Measurements from ENCODE around the gene MRPL23.
"Not testable (repeated sequence)": the region's sequence is repeated elsewhere in the genome, so short reads cannot be mapped to it uniquely, and the experiment has no call there.

Gene MRPL23

DNA sequence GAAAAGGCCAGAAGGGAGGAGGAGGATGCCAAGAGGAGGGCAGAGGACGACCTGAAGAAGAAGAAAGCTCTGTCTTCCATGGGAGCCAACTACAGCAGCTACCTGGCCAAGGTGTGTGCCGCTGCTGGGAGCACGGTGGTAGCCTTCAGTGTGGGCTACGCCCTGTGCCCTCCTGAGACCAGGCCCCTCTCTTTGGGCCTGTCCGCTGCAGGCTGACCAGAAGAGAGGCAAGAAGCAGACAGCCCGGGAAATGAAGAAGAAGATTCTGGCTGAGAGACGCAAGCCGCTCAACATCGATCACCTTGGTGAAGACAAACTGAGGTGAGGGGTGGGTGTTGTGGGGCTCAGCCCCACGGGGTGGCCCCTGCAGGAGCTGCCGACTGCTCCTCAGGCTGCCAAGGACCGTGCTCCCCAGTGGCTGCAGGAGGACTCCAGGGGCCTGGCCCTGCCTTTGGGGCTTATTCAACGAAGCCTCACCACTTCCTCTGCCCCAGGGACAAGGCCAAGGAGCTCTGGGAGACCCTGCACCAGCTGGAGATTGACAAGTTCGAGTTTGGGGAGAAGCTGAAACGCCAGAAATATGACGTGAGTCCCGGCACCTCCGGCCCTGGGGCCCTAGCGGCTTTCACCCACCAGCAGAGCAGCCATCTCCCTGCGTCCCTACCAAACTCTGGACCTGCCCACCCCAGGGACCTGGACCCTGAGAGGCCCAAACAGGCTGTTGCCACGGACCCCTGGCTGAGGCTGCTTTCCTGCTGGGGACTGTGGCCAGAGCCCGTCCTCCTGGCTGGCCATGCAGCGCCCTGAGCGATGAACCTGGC, 12.6 kb upstream of the MRPL23 start:
- no peak for DNase-seq

DNA sequence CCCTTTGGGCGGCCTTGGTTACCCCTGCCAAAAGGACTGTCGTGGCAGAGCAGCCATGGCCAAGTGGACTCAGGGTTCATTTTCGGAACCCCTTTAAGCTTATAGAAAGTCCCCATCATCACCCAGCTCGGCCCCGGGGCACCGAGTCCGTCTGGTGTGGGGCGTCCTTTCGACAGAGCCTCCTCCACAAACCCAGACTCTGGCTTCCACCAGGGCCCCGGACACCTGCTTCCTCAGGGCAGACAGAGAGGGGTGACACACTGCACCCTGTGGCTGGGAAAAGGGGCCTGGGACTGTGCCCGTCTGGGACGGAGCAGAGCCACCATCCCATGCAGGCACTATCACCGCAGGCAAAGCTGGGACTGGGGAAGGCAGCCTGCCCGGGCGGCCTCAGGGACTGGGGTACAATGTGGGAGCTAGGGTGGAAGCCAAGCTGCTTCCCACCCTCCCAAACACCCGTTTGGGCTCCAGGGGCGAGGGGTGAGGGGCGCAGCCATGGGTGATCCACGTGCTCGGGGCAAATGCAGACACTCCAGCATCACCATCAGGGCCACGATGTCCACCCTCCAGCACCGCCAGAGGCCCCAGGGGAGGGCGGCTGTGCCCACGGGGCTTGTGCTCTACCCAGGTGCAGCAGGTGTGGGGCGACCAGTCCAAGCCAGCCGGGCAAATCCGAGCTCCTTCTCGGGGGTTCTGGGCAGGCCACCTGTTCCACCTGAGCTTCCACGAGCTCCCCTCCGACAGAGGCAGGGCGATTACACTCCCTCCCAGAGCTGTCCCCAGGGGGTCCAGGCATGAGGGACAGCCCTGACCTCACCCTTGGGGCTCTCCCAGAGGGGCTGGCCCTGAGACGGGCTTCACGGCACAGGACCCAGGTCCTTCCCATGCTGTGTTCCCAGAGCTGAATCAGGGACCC, 11.7 kb upstream of the MRPL23 start:
- no peak for DNase-seq

DNA sequence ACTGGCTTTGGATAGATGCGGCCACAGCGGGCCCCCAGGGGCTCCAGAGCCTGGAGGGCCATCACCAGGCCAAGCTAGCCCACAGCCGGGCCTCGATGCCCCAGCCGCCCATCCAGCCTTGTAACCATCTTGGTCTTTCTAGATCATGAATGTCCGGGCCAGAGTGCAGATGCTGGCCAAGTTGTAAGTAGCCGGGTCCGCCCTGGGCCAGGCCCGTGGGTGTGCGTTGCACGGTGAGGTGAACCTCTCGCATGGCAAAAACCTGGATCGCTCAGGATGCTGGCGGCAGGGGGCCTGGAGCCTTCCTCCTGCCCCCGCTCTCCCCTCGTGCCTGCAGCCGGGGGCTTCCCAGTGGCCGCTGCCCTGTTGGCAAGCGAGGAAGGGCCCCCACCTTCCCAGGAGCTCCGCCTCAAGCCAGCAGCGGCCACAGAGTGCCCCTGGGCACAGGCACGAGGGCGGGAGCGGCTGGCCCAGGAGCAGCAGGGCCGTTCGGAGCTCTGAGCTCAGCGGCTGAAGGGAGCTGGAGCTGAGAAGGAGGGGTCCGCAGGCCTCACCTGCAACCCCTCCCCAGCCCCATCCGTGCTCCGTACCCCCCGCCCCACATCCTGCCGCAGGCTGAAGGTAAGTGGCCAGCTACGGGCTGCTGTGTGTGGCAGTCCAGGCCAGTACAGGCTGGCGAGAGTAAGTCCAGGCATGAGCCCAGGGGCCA, 10.9 kb upstream of the MRPL23 start:
- no peak for DNase-seq

DNA sequence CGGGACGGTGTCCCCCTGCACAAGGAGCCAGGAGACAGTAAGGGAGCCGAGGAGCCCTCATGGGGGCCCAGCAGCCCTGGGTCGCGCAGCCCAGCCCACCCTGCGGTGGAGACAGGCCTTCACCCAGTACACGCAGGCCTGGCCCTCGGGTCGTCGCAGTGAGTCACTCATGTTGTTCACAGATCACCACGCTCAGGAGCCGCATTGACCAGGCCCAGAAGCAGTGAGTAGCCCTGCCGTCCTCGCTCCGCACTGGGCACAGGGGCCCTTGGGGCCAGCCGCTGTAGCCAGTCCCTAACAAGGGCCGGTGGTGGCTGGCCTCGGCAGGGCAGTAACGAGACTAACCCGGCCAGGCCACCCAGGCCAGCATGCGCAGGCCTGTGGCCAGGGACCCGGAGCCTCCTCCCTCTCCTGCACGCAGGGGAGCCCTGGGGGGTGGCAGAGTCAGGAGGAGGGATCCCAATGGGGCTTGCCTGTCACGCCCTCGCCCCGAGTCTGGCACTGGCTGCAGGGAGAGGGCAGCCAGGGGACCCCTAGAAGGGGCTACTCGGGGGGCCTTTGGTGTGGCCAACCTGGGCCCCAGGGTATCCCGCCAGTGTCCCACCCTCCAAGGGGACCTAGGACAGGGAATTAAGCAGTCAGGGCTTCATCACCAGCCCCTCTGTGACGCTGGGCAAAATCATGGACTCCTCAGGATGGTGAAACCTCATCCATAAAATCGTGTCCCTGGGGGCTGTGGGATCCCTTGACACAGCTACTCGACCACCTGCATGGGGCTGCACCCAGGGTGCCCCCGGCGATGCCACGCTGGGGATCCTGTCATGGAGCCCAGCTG, 10.1 kb upstream of the MRPL23 start:
- DNase-seq: no peak

DNA sequence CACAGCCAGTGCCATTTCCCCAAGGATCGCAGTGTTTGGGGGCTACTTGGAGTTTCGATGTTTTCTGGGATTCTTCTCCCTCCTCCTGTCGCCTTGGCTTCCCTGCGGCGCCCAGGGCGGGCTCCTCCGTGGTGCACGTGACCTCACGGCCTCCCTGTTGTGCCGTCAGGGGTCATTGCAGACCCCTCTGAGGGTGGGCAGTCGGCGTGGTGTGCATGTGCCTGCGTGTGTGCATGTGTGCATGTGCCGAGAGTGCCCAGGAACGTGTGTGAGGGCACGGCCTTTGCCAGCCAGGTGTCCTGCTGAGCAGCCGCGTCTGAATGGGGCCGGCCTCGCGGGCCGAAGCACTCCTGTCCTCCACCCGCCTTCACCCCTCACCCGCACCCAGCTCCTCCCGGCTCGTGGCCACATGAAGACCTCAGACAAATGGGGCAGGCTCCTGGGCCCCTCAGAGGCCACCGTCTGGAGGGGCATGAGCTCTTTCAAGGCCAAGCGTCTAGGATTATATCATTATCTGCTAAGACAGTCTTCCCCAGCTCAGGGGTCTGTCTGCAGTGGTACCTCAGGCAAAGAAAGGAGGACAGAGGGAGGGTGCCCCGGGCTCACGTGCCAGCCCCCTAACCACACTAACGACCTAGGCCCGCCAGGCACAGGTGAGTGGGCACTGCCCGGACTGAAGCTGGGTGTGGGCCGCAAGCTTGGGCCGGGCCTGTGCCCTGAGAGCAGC, 9.4 kb upstream of the MRPL23 start:
- DNase-seq: no peak

DNA sequence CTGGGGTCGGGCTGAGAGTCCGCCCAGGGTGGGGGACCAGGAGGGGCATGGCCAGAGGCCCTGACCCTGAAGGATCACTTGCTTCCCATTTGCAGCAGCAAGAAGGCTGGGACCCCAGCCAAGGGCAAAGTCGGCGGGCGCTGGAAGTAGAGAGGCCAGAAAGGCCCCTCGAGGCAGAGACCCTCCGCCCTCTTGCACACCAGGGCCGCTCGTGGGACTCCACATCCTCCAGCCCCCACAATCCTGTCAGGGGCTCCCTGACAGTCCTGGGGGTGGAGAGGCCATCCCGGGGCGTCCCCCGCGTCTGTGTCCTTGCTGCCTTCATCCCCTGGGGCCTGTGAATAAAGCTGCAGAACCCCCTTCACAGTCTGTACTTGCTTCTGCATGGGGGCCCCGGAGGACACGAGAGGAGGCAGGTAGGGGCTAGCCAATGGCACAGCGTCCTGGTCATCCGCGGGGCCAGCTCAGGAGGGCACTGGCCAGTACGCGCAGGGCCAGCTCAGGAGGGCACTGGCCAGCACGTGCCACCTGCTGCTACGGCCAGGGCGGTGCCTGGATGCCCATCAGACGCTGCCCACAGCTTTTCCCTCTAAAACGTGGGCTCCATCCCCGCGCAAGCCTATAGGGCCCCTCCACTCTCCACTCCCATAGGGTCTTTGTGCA, 8.7 kb upstream of the MRPL23 start:
- no peak for DNase-seq

DNA sequence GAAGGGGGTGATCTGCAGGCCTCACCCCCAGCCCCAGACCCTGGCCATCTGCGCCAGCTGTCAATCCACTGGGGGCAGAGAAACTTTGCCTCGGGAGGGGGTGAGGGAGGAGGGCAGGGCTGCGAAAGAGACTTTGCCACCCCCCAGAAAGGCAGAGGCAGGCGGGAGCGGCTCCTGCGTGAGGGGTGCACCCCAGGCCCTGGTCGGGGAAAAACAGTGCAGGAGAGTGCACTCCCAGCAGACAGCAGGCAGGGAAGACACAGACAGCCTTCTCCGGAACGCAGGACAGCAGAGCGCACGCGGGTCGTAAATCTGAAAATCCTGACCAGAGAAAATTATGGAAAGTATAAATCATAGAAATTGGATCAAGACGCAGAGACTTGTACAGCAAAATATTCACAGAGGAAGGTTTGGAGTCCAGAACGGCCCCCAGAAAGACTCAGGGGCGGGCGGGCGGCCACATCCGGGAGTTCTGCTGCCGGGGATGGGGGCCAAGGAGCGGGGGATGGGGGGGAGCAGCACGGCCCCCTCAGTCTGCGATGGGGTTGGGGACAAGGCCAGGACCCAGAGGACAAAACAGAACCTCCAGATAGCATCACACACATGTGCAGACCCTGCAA, 8.0 kb upstream of the MRPL23 start:
- DNase-seq: no peak

DNA sequence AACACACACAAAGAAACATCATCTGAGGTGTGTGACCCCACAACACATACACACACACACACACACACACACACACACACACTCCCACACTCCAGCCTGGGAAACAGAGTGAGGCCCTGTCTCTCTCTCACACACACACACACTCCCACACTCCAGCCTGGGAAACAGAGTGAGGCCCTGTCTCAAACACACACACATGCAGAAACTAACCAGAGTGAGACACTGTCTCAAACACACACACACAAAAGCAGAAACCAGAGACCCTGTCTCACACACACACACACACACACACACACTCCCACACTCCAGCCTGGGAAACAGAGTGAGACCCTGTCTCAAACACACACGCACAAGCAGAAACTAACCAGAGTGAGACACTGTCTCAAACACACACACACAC, 7.3 kb upstream of the MRPL23 start:
- not testable (repeated sequence) for DNase-seq

DNA sequence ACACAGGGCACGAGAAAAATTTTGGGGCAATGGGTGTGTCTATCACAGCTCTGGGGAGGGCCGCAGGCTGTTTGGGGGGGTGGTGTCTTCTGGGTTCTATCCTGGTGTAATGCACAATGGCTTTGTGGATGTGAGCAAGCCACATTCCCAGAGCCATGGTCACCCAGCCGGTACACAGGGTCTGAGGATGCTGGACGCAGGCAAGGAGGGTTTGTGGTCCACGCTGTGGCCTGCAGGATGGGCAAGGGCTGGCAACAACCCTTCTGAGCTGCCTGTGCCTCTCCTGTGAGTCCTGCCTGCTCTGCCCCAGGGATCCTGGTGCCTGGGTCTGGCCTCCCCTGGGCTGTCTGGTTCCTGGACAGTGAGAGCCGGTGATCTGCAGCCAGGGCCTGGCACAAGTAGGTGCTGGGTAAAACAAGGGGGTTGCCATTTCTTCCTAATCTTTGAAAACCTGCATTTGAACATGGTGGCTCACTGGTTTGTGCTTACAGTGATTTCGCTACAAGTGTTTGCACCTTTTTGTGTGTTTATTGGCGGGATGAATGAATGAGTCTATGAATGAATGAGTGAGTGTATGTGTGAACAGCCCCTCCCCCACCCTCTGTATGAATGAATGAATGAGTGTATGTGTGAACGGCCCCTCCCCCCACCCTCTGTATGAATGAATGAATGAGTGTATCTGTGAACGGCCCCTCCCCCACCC, 4.4 kb upstream of the MRPL23 start:
- no peak for DNase-seq

DNA sequence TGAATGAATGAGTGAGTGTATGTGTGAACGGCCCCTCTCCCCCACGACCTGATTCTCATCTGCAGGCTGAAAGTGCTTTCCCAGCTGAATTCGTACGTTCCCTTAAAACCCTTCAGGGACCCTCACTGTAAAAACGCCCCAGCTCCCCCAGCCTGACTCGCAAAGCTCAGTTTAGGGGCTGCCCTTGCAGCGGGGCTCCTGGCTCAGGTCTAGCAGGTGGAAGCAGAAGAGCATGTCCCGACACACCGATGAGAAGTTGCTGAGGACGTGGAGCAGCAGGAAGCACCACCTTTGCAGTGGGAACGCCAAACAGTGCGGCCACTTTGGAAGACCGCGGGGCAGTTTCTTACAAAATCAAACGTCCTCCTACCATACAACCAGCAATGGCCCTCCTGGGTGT, 3.6 kb upstream of the MRPL23 start:
- no peak for DNase-seq

DNA sequence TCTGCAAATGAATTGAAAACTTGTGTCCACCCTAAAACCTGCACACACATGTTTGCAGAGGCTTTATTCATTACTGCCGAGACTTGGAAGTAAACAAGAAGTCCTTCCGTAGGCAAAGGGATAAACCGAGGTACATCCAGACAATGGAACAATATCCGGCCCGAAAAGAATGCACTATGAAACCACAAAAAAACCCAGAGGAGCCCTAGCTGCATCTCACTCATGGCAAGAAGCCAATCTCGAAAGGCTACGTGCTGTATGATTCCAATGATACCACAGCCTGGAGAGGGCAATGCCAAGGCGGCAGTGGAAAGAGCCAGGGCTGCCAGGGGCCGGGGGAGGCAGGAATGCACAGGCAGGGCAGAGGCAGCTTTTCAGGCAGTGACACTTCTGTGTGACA, 3.2 kb upstream of the MRPL23 start:
- no peak for DNase-seq

DNA sequence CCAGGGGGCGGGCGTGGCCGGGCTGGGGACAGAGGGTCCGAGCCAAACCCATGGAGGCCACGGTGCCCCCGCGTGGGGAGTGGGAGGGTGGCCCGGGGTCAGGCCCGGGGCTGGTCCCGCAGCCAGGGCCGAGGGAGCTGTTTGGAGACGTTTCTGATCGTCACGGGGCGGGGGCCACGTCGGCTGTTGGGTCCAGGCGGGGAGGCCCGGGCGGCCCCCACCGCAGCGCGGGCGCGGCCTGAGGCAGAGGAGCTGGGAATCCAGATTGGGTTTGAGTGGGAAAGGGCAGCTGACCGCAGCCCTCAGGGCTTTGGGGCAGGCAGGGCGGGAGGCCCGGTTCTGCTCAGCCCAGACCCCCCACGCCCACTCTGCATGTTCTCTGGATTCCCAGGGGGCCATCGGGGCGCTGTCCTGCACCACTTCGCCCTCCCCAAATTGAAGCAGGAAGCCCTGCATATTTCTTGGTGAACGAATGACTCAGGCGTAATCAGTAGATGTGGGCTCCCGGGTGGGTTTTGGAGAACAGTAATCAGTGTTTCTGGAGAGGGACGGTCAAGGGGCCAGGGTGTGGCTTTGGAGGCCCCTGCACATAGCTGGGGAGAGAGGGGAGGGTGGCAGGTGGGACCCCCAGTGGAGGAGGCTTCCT, 583 bp downstream of the MRPL23 start:
- no peak for DNase-seq

DNA sequence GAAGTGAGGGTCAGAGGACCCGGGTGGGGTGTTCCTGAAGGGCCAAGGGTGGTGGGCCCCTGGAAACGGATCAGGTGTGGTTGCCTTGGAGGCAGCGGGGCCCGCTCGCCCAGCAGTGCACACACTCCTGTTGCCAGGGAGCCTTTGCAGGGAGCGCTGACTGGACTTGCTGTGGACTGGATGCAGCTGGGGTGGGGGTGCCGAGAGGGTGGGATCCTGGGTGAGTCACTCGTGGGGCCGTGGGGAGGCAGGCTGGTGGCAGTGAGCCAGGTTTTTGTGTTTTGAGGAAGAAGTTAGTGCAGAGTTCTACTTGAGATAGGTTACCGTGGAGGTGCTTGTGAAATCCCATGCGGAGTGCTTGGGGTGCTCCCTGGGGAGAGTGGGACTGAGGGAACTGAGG, 1.3 kb downstream of the MRPL23 start:
- DNase-seq: no peak

DNA sequence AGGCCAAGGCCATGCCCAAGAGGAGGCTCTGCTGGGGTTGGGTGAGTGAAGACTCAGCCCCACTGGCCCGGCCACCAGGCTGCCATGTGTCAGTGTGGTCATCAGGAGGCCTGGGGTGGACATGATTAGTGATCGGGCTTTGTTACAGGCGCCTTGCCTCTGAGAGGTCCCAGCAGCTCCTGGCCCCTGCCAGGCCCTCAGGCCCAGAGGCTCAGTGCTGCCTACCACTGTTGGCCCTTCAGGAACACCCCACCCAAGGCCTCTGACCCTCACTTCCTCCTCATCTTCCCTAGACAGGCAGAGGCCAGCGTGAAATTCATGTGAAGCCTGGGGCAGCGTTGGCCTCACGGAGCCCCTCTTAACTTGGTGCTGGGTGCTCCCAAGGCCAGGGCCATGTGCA, 2.2 kb downstream of the MRPL23 start:
- no peak for DNase-seq

DNA sequence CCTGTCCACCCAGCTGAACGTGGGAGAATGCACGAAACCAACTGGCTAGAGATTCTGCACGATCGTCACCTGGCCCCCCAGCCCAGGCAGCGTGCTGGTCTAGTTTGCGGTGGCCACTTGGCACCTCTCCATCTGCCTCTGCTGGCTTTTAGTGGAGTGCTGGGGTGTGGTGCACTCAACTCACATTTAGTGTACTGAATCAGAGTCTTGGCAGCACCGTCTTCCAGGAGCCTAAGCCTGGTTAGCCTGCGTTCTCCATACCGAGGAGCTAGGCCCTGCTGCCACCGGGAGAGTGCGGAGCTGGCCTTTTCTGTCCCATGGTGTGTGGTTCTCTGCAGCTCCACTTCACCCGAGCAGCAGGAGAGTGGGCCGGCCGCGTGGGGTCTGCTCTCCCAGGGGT, 2.8 kb downstream of the MRPL23 start:
- DNase-seq: no peak

DNA sequence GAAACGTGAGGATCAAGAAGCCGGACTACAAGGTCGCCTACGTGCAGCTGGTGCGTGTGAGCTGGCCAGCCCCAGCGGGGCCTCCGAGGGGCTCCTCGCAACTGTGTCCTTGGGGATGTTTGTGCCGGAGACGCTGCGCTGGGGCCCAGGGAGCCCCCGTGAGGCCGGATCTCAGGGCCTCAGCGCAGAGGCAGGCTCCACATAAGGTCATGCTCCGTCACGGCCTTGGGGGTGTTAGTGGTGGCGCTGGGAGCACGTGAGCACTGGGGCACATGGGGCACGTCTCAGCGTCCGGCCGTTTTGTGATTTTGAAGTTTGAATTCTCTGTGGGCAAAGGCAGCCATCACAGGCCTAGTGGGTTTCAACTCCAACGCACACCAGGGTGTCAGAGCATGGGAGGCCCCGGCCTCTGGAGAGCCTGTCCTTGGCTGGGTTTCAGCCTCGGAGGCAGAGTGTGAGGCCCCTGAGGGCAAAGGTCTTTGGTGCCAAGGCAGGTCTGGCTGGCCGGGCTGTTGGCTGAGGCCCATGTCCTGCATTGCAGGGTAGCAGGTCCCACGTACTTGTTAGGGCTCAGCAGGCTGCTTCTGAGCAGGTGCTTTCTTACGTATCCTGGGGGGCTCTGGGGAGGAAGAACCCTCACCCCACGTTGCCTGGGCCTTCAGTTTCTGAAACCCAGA, 5.8 kb downstream of the MRPL23 start:
- no peak for DNase-seq

DNA sequence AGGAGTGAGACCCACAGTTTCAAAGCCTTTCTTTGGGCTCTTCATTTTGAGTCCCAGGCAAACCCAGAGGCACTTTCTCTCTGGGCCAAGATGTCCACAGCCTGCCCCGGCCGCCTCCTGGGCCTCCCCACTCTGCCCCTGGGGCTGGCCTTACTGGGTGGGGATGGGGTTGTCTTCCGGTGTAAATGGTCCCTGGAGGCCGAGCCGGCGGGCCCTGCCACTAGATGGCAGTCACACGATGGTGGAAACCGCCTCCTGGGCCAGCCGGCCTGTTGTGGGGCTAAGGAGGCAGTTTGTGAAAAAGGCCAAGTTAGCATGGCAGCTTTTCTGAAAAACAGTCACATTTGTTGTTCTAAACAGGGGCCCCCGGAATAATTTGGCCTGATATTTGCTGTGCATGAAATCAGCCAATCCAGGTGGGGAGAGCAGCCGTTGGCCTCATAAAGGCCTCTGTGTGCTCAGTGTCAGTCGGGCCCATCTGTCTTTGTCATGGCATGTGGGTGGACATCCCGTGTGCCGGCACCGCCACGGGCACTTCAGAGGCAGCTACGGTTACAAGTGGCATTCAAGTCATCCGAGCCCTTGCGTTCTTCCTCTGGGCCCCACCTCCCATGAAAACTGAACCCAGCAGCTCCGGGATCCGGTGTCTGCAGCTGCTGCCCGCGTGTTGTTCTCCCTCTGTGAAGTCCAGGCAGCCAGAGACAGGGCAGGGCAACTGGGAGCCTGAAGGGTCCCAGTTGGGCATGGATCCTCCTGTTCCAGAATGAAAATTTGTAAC, 6.5 kb downstream of the MRPL23 start:
- DNase-seq: peak in 1 of 4 experiments; percentile 7

DNA sequence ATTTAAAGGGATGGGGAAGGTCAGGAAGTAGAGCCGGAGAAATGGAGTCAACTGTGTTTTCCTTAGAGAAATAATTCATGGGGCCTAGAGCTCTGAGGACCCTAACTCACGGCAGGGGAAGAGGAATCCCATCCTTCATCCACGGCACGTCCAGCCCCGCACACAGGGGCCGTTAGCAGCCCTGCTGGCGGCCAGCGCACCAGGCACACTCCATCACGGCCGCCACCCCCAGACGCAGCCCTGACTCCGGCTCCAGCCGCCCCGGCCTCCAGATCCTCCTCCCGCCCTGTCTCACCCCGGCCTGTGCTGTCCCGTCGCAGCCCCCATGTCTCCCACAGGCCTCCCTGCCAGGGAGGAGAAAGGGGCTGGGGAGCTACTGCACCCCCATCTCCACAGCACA, 11.2 kb downstream of the MRPL23 start:
- DNase-seq: no peak

Data from suppressor macrophage (primary cell).